C4-2B (cell line): Measurements from ENCODE around the gene PURA.

Experiments
- H3K27ac ChIP-seq: fragments of 450-650 bp; 2 replicates; pipeline ENCODE4 v1.5.1; 2017
- CTCF ChIP-seq: fragments of 450-650 bp; conservative IDR thresholded peaks from 2 replicates; pipeline ENCODE4 v1.5.1; 2017; ENCODE audit warnings: mild to moderate bottlenecking
- ZFX ChIP-seq: fragments of 450-650 bp; IDR thresholded peaks from 2 replicates; pipeline ENCODE4 v1.6.1; 2017

Gene PURA

GRCh38 chr5:140109759-140110645, 3.9 kb upstream of the PURA start:
- H3K27ac ChIP-seq = no peak overlapping the region
- TF ChIP-seq CTCF = no peak
- TF ChIP-seq ZFX = no peak

- TF ChIP-seq ZFX (no peak), CTCF (no peak)
- H3K27ac ChIP-seq = no peak overlapping the region
Measured at GRCh38 chr5:140110646-140110957, 3.3 kb upstream of the PURA start.

GRCh38 chr5:140111011-140111858, 2.7 kb upstream of the PURA start:
- H3K27ac ChIP-seq = no peak overlapping the region
- no peak for TF ChIP-seq CTCF
- no peak for TF ChIP-seq ZFX

- TF ChIP-seq ZFX = no peak
- TF ChIP-seq CTCF = no peak
- no peak overlapping the region for H3K27ac ChIP-seq
Measured at GRCh38 chr5:140111859-140112551, 1.9 kb upstream of the PURA start.

- TF ChIP-seq CTCF = no peak
- TF ChIP-seq ZFX = no peak
Measured at GRCh38 chr5:140112685-140113179, 1.2 kb upstream of the PURA start.

GRCh38 chr5:140113180-140113698, 670 bp upstream of the PURA start:
- TF ChIP-seq CTCF (no peak), ZFX (no peak)
- peak overlapping the region; percentile 85 for H3K27ac ChIP-seq

More at GRCh38 chr5:140112685-140113179, 1.2 kb upstream of the PURA start:
- H3K27ac ChIP-seq = peak overlapping the region; percentile 85; the same call in 1 of the 2 replicates
